HEK293 (cell line): ENCODE results near the gene KIFAP3.

Experiments
- ATF2 ChIP-seq: fragments of 450-650 bp; formaldehyde crosslinking; IDR thresholded peaks from 2 replicates; pipeline ENCODE4 v1.5.1; 2016; ENCODE audit warnings: missing biosample characterization, missing genetic modification characterization, low read depth
- GLI2 ChIP-seq: fragments of 450-650 bp; formaldehyde crosslinking; IDR thresholded peaks from 2 replicates; pipeline ENCODE4; 2017; ENCODE audit warnings: missing biosample characterization, missing genetic modification characterization, low read depth, borderline replicate concordance
- GLIS1 ChIP-seq: fragments of 450-650 bp; formaldehyde crosslinking; IDR thresholded peaks from 2 replicates; pipeline ENCODE4 v1.5.1; 2016; ENCODE audit warnings: missing biosample characterization, missing genetic modification characterization
- HOXC10 ChIP-seq: sonication (generic); formaldehyde crosslinking; IDR thresholded peaks from 2 replicates; pipeline ENCODE4 v1.8.1; 2023; ENCODE audit warnings: mild to moderate bottlenecking, missing genetic modification reagents
- OVOL3 ChIP-seq: fragments of 450-650 bp; formaldehyde crosslinking; IDR thresholded peaks from 2 replicates; pipeline ENCODE4 v1.5.1; 2016; ENCODE audit warnings: missing biosample characterization, missing genetic modification characterization
- PRDM6 ChIP-seq: fragments of 450-650 bp; formaldehyde crosslinking; IDR thresholded peaks from 2 replicates; pipeline ENCODE4 v1.5.1; 2017; ENCODE audit warnings: missing biosample characterization, missing genetic modification characterization
- REST ChIP-seq: fragments of 450-650 bp; formaldehyde crosslinking; IDR thresholded peaks from 2 replicates; pipeline ENCODE4 v1.5.1; 2016; ENCODE audit warnings: missing biosample characterization, missing genetic modification characterization
- SP3 ChIP-seq: fragments of 450-650 bp; formaldehyde crosslinking; IDR thresholded peaks from 2 replicates; pipeline ENCODE4 v1.5.1; 2016; ENCODE audit warnings: missing biosample characterization, missing genetic modification characterization
- ZBTB1 ChIP-seq: fragments of 450-650 bp; formaldehyde crosslinking; IDR thresholded peaks from 2 replicates; pipeline ENCODE4 v1.5.1; 2016; ENCODE audit warnings: missing biosample characterization, missing genetic modification characterization
- ZBTB49 ChIP-seq: fragments of 450-650 bp; formaldehyde crosslinking; IDR thresholded peaks from 2 replicates; pipeline ENCODE4 v1.5.1; 2016; ENCODE audit warnings: missing biosample characterization, missing genetic modification characterization, low read depth
- ZFHX2 ChIP-seq: fragments of 450-650 bp; formaldehyde crosslinking; conservative IDR thresholded peaks from 2 replicates; pipeline ENCODE4 v1.5.1; 2016; ENCODE audit warnings: missing biosample characterization, missing genetic modification characterization
- ZFP41 ChIP-seq: fragments of 450-650 bp; formaldehyde crosslinking; IDR thresholded peaks from 2 replicates; pipeline ENCODE4 v1.5.1; 2016; ENCODE audit warnings: missing biosample characterization, missing genetic modification characterization, borderline replicate concordance
- ZNF140 ChIP-seq: fragments of 450-650 bp; formaldehyde crosslinking; IDR thresholded peaks from 2 replicates; pipeline ENCODE4 v1.5.1; 2016; ENCODE audit warnings: missing biosample characterization, missing genetic modification characterization
- ZNF184 ChIP-seq: fragments of 450-650 bp; IDR thresholded peaks from 2 replicates; pipeline ENCODE4 v1.5.1; 2018; ENCODE audit warnings: missing biosample characterization, mild to moderate bottlenecking, missing genetic modification characterization
- ZNF221 ChIP-seq: fragments of 450-650 bp; formaldehyde crosslinking; IDR thresholded peaks from 2 replicates; pipeline ENCODE4 v1.5.1; 2017; ENCODE audit warnings: missing biosample characterization, missing genetic modification characterization, borderline replicate concordance
- ZNF266 ChIP-seq: fragments of 450-650 bp; formaldehyde crosslinking; IDR thresholded peaks from 2 replicates; pipeline ENCODE4 v1.5.1; 2016; ENCODE audit warnings: missing biosample characterization, missing genetic modification characterization, low read depth
- ZNF311 ChIP-seq: fragments of 450-650 bp; formaldehyde crosslinking; IDR thresholded peaks from 2 replicates; pipeline ENCODE4 v1.5.1; 2017; ENCODE audit warnings: missing biosample characterization, missing genetic modification characterization, borderline replicate concordance
- ZNF335 ChIP-seq: fragments of 450-650 bp; formaldehyde crosslinking; conservative IDR thresholded peaks from 2 replicates; pipeline ENCODE4 v1.5.1; 2016; ENCODE audit warnings: missing biosample characterization, missing genetic modification characterization
- ZNF366 ChIP-seq: fragments of 450-650 bp; formaldehyde crosslinking; conservative IDR thresholded peaks from 2 replicates; pipeline ENCODE4 v1.5.1; 2016; ENCODE audit warnings: missing biosample characterization, missing genetic modification characterization
- ZNF433 ChIP-seq: fragments of 450-650 bp; formaldehyde crosslinking; IDR thresholded peaks from 2 replicates; pipeline ENCODE4 v1.5.1; 2016; ENCODE audit warnings: missing biosample characterization, missing genetic modification characterization, low read depth
- ZNF473 ChIP-seq: fragments of 450-650 bp; formaldehyde crosslinking; IDR thresholded peaks from 2 replicates; pipeline ENCODE4 v1.5.1; 2017; ENCODE audit warnings: missing biosample characterization, missing genetic modification characterization
- ZNF48 ChIP-seq: fragments of 450-650 bp; formaldehyde crosslinking; IDR thresholded peaks from 2 replicates; pipeline ENCODE4 v1.5.1; 2016; ENCODE audit warnings: missing biosample characterization, missing genetic modification characterization
- ZNF501 ChIP-seq: fragments of 450-650 bp; formaldehyde crosslinking; IDR thresholded peaks from 2 replicates; pipeline ENCODE4 v1.5.1; 2016; ENCODE audit warnings: missing biosample characterization, missing genetic modification characterization
- ZNF626 ChIP-seq: fragments of 450-650 bp; sonication (Bioruptor Pico); formaldehyde crosslinking; IDR thresholded peaks from 2 replicates; pipeline ENCODE4 v1.5.1; 2018; ENCODE audit warnings: missing biosample characterization, missing genetic modification characterization, inconsistent platforms
- ZNF645 ChIP-seq: fragments of 450-650 bp; formaldehyde crosslinking; IDR thresholded peaks from 2 replicates; pipeline ENCODE4; 2016; ENCODE audit warnings: missing biosample characterization, missing genetic modification characterization
- ZNF677 ChIP-seq: fragments of 450-650 bp; IDR thresholded peaks from 2 replicates; pipeline ENCODE4 v1.5.0; 2018; ENCODE audit warnings: missing biosample characterization, mild to moderate bottlenecking, missing genetic modification characterization, moderate library complexity
- ZNF704 ChIP-seq: fragments of 450-650 bp; formaldehyde crosslinking; IDR thresholded peaks from 2 replicates; pipeline ENCODE4 v1.5.1; 2016; ENCODE audit warnings: missing biosample characterization, missing genetic modification characterization
- ZNF776 ChIP-seq: fragments of 450-650 bp; formaldehyde crosslinking; IDR thresholded peaks from 2 replicates; pipeline ENCODE4 v1.5.0; 2017; ENCODE audit warnings: missing biosample characterization, missing genetic modification characterization, borderline replicate concordance
- ZNF791 ChIP-seq: fragments of 450-650 bp; formaldehyde crosslinking; IDR thresholded peaks from 2 replicates; pipeline ENCODE4 v1.5.1; 2016; ENCODE audit warnings: missing biosample characterization, missing genetic modification characterization

Gene KIFAP3

GRCh38 chr1:169941982-169942830 lies 132.3 kb downstream of the KIFAP3 start (continued):
- TF ChIP-seq ZNF645 = no peak
- no peak for TF ChIP-seq ZNF473 (tag by site-specific recombination)
- TF ChIP-seq ZNF48 (tag by site-specific recombination) = no peak
- no peak for TF ChIP-seq ZBTB1
- TF ChIP-seq ZFP41 = no peak
- TF ChIP-seq ZNF311 (tag by site-specific recombination) = no peak
- no peak for TF ChIP-seq ZNF140 (tag by site-specific recombination)
- no peak for TF ChIP-seq ZNF433 (tag by site-specific recombination)
- TF ChIP-seq OVOL3 (tag by site-specific recombination) = peak; percentile 97
- TF ChIP-seq GLI2 (tag by site-specific recombination) = peak; percentile 90
- peak; percentile 67 for TF ChIP-seq GLIS1 (tag by site-specific recombination)
- no peak for TF ChIP-seq ZNF335 (tag by site-specific recombination)
- no peak for TF ChIP-seq ZFHX2 (tag by site-specific recombination)
- TF ChIP-seq ZNF184 (tag by site-specific recombination) = no peak
- no peak for TF ChIP-seq ZNF266
- TF ChIP-seq ZNF366 (tag by site-specific recombination) = peak; percentile 39; the same call in 1 of the 2 replicates
- no peak for TF ChIP-seq ZNF221 (tag by site-specific recombination)
- TF ChIP-seq SP3 (tag by site-specific recombination) = no peak
- no peak for TF ChIP-seq ZNF626 (tag by site-specific recombination)
- TF ChIP-seq REST = no peak
- no peak for TF ChIP-seq ZNF776 (tag by site-specific recombination)
- TF ChIP-seq HOXC10 (CRISPR knock-in tag) = no peak
- TF ChIP-seq ZNF677 (tag by site-specific recombination) = no peak
- TF ChIP-seq ZNF501 (tag by site-specific recombination) = peak; percentile 72
- TF ChIP-seq ATF2 (tag by site-specific recombination) = peak; percentile 63; the same call in 1 of the 2 replicates
- TF ChIP-seq ZNF791 (tag by site-specific recombination) = no peak
- peak; percentile 99 for TF ChIP-seq PRDM6 (tag by site-specific recombination)
- TF ChIP-seq ZBTB49 (tag by site-specific recombination) = peak; percentile 51; the same call in 1 of the 2 replicates
- TF ChIP-seq ZNF704 (tag by site-specific recombination) = no peak
